GM21825 (cell line): Measurements from ENCODE around the gene MAN2B2.

Source experiments
- ATAC-seq: cut with Tn5 transposase; IDR thresholded peaks from one replicate; pipeline ENCODE4 v1.9.1; 2021; ENCODE audit warnings: mild to moderate bottlenecking, moderate library complexity; ENCODE audit not compliant: unreplicated experiment

MAN2B2 gene

DNA sequence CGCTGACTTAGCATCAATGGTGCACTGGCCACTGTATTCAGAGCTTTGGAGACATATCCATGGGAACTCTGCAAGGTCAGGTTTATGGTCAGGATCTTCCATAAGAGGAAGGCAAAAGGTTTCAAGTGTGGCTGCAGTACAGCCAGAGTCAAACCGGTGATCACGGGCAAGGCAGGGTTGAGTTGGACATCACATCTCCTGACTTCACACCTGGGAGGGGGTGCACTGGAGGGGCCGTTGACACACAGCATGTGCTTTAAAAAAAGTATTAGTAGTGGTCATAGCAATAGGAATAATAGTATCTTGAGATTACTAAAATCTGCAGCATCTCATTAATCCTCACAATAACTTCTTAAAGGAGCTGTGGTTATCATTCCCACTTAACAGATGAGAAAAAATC lies 28.9 kb upstream of the MAN2B2 start:
- ATAC-seq: no peak

DNA sequence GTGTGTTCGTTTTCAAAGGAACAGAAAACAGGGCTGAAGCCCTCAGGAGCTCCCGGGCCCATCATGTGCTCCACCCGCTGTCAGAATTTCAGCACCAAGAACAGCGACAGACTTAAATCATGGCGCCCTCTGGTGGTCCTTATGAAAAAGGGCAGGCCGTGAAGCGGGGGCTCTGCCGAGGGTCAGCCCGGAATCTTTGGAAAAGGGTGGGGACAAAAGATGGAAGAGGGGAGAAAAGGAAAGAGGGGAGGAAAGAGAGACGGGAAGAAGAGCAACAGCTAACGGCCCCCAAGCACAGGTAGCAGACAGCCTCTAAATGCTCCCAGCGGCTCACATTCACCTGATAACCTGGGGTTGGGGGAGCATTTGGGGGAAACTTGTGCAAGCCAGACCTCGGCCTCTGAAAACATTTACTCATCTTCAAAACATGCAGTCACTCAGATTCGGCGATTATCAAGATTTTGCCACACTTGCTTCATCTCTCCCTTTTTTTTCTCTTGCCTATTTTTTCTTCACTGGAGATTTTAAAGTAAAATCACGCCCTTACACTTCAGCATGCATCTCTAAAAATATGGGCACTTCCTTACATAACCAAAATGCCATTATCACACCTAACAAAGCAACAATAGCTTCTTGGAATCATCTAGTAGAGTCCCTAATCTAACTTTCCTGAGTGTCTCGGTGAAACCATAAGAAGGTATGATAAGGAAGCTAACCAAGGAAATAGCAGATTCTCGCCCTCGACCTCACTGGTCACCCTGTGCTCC lies 28.1 kb upstream of the MAN2B2 start:
- no peak for ATAC-seq

DNA sequence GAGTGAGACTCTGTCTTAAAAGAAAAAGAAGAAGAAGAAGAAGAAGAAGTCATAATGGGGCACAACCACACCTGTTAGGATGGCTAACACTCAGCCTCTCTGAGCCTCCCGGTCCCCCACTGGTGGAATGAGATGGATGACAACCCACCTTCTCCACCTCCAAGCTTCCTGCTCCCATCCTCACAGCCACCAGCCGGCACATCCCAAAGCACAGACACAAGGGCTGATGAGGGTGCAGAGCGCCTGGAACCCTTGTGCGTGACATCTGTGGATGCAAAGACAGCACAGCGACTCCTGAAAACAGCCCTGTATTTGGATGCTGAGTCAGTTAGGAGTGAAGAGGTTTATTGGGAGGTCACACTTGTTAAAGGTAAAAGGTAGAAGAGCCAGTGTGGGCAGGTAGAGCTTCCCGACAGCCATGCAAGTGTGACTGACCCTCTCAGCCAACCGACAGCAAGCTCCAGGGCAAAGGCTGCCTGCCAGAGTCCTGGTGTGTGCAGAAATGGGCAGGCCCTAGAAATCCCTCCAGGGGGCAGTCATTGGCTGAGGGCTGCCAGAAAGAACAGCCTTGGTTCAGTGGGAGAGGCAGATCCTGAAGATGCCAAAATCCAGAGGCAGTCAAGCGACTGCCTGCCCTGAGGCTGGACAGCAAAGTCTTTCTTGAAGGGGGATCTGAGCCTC lies 26.6 kb upstream of the MAN2B2 start:
- ATAC-seq: no peak

DNA sequence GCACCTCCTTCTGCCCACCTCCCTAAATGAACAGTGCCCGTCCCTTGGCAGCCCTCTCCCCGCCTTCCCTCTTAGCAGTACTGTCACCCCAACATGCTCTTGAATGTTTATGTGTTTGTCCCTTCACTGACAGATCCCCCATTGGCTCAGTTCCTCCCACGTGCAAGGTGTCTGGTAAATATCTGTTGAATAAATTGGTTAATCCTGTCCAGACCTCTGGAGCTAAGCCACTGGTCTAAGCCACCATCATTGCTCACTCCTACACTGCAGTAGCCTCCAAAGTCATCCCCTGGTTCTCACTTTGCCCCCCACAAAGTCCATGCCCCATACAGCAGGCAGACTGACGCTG lies 26.1 kb upstream of the MAN2B2 start:
- no peak for ATAC-seq

DNA sequence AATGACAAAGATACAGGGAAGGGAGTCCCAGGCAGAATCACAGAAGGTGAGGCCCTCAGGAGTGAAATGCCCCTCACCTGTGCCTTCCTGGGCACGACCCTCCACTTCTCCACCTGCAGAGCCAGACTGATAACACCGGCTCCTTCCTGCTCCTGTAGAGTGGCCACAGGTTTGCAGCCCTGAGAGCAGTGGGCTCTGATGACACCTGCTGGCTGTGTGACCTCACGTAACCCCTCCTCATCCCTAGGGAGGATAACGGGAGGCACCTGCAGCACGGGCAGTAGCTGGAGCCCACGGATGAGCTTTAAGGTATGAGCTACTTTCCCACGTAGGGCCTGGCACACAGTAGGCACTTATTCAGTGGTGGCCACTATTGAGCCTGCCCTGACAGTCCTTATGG lies 25.5 kb upstream of the MAN2B2 start:
- no peak for ATAC-seq

DNA sequence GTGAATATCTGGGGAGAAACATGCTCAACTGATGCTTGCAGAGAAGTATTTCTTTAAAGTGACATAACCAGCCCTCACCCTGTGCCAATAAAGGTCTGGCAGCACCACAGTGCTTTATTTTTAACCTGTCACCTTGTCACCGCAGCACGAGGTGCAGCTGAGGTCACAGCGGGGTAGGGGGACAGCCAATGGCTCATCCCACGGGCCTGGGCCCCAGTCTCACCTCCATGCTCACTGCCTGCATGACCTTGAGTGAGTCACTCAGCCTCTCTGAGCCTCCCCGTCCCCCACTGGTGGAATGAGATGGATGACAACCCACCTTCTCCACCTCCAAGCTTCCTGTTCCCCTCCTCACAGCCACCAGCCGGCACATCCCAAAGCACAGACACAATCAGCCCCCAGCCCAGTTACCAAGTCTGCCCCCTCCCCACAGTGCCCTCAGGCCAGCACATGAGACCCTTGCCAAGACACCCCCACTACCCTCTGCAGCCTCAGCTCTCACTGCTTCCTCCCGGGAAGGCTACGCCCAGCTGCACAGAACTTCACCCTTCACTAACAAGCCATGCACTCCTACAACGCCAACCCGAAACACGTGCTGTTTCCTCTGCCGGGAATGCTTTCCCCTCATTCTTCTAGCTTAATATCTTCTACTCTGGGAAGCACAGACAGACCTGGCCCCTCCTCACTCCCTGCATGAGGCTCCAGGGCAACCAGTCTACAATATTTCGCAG lies 24.9 kb upstream of the MAN2B2 start:
- no peak for ATAC-seq

DNA sequence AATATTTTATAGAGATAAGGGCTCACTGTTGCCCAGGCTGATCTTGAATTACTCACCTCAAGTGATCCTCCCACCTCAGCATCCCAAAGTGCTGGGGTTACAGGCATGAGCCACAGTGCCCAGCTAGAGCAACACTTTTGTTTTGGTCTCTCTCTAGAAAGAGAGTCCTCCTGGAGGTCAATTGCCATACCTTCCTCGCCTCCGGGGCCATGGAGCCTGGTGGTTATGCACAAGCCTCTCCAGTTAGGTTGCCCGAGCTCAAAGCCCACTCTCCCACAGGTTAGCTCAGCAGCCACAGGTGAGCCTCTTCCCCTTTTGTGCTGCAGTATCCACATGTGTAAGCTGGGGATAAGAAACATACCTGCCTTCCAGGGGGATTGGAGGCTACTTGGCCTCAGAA lies 24.2 kb upstream of the MAN2B2 start:
- no peak for ATAC-seq

DNA sequence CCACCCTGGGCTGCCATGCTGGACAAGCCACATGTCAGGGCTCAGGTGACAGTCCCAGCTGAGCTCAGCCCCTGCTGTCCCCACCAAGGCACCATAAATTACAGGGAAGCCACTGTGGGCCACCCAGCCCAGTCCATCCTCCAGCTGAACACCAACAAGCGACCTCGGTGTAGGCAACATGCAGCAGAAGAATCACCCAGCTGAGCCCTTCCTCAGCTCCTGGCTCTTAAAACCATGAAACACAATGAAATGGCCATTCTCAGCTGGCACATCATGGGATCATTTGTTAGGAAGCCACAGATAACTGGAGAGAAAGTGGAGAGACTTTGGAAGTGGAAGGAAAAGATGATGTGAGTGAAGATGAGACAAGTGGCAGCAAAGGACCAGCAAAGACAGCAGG lies 23.3 kb upstream of the MAN2B2 start:
- ATAC-seq: no peak

DNA sequence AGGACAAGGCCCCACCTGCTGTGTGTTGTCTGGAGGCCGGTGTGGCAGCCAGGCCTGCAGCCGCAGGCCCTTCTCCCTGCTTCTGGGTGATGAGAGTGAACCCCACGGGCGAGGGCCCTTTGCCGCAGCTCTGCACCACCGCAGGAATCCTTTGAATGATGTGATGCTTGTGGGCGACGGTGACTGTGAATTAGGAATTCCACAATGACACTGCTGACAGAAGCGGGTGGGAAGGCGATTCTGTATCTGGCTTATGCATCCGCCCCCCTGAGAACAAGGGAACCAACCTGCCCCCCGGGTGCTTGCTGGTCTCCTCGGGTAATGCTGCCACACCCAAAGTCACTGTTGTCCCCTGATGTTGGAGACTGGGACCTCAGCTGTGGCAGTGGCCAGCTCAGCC lies 19.5 kb upstream of the MAN2B2 start:
- no peak for ATAC-seq

DNA sequence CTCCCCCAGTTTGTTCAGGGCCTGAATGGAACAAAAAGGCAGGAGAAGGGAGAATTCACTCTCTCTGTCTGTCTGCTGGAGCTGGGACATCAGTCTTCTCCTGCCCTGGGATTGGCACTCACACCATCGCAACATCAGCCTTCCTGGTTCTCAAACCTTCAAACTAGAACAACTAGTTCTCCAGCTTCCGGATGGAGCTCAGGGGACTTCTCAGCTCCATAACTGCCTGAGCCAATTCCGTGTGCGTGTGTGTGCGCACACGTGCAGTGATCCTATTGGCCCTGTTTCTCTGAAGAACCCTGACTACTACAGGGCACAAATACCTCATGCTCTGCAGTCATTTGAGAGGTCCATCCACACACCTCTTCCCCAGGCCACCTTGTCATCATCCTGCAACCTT lies 18.7 kb upstream of the MAN2B2 start:
- ATAC-seq: no peak

DNA sequence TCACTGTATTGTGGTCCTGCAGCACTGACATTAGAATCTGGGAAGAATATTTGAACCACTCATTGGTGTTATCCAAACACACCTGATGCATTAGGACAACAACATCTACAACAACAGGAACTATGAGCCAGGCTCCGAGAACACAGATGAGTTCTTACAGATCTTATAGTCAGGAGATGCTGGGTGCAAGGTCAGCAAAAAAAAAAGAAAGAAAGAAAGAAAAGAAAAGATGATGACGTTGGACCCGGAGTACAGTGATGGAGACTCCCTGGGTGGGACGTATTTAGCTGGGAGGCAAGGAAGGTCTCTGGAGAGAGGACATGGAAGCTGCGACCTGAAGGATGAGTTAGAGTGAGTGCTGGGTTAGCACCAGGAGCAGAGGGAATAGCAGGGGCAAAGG lies 17.8 kb upstream of the MAN2B2 start:
- ATAC-seq: no peak

DNA sequence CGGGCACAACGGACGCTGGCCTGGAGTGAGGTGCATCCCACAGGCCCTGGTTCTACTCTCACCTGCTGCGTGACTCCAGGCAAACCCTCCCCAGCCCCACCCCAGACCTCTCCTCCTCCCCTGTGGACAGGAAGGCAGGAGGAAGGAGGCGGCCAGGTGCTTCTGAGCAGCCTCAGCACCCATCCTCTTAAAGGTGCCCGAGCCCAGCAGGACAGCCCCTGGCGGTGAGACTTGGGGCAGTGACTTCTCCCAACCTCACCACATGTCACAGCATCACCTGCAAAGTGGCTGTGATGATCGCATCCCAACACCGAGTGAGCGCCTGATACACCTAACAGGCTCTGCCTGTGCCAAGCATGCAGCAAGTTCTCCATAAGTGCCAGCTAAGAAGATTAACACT lies 17.1 kb upstream of the MAN2B2 start:
- no peak for ATAC-seq

DNA sequence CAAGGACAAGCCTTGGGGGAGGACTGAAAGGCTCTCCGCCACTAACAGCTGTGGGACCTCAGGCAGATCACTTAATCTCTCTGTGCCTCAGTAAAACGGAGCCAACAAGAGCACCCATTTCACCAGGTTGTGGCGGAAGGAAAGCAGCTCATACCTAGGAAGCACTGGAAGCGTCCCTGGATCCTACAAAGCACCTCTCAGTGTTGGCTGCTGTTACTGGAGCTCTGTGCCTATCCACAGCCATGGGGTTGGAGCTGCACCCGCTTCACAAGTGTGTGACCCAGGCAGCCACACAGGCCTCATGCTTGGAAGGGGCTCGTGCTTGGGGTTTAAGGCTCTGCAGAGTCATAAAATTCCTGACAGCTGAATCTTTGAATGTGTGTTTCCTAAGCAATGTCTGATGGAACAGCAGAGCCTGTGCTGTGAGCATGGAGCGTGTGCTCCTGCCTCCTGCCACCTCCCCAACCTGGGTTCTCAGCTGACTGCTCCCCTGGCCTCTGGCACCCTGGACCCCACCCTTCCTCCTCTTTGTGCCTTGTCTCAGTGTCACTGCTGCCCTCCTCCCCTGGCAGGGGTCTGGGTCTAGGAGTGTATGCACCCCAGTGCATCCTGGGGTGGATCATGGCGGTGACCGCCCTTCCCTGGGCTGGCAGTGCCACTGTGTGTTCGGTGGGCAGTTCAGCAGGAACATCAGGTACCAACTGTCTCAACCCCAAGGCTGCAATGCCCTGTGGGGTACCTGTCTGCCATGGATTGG lies 14.4 kb upstream of the MAN2B2 start:
- no peak for ATAC-seq

DNA sequence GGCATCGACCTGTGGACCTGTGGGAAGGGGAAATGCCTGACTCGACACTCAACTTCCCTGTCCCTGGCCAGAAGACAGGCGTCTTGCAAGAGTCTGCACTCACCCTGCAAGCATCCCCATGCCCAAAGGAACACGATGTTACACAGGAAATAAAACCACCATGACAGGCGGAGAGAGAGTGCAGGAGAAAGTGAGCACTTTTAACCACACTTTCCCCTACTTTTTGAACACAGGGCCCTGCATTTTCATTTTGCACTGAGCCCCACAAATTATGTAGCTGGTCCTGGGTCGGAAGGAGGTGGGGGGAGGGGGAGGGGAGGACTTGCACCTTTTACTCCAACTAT lies 13.8 kb upstream of the MAN2B2 start:
- ATAC-seq: no peak

DNA sequence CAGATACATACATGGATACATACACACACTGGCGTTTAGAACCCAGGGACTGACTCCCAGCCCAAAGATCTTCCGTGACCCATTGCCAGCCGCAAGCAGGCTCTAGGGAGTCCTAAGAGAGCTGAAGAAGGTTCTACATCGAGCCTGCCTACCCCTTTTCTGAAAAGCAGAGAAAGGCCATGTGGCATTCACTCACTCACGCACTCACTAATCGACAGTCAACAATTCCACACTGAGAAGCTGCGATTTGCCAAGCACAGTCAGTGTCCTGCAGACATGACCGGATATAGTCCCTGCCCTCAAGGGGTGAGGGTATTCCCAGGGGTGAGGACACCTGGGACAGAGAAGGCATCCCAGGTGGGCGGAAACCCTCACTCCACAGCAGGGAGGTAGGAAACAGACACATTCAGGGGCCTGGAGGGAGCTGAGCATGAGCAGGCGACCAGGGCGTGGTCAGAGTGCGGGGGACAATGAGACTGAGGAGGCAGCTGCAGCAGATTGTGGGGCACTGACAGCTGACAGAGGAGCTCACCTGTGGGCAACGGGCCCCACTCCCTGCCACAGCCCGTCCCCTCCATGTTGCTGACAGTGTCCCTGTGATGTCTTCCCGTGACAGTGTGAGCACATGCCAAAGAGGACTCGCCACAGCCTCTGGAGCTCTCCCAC lies 13.2 kb upstream of the MAN2B2 start:
- no peak for ATAC-seq

DNA sequence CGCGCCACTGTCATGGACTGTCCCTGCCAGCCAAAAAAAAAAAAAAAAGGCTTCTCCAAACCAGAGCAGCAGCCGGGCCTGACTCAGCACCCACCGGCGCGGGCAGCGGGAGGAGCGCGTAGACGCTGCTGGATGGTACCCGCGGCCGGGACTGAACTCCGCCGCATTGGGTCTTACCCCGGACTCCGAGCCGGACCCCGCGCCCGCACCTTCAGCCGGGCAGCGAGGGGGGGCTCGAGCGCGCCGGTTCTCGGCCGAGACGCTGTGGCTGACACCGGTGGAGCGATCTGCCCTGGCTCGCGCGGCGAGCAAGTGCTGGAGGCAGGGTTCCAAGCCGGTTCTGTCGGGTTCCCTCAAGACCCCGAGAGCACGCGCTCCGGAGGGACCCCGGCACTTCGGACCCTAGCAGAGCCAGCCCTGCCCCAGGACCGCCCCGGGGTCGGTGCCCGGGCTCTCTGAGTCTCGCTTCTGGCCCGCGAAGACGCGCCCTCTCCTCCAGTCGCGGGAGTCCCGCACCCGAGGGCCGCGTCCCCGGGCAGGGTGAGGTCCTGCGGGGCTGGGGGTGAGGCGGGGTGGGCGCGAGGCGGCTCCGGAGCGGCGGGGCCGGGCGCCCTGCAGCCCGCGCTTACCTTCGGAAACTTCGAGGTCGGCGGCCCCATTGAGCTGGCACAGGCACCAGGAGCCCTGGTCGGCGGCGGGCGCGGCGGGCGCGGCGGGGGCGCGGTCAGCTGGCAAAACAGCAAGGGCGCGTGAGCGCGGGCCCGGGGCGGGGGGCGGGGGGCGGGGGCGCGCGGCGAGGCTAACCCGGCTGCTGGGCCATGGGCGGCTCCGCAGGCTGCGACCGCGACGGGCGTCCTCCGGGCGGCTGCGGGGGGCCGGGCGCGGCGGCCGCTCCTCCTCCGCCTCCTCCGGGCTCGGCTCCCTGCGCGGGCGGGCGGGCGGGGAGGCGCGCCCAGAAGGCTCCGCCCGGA lies 11.8 kb upstream of the MAN2B2 start:
- no peak for ATAC-seq

DNA sequence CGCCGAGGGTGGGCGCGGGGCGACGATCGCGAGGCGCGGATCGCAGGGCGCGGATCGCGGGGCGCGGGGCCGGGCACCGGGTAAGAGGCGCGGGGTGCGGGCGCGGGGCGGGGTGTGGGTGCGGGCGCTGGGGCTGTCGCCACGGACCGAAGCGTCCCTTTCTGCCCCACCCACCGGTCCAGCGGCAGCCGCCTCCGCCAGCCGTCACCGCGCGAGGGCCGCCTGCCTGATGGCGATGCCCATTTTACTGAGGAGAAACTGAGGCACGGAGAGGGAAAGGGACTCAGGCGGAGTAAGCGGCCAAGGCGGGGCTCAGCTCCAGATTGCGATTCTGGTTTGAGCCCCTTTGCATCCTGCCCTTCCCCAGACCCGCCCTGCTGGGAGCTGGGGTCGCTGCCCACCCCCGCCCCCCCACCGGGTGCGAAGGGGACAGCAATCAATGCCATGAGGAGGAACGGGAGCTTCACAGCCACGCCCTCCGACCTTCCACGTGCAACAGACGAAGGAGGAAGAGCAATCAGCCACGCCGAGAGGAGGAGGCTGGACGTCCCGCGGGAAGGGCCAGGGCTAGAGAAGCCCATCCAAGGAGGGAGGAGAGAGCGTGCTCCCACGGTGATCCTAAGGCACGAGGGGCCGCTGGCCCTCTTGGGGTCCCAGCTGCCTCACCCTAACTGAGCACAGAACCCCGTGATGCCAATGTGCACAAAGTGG lies 10.9 kb upstream of the MAN2B2 start:
- no peak for ATAC-seq

DNA sequence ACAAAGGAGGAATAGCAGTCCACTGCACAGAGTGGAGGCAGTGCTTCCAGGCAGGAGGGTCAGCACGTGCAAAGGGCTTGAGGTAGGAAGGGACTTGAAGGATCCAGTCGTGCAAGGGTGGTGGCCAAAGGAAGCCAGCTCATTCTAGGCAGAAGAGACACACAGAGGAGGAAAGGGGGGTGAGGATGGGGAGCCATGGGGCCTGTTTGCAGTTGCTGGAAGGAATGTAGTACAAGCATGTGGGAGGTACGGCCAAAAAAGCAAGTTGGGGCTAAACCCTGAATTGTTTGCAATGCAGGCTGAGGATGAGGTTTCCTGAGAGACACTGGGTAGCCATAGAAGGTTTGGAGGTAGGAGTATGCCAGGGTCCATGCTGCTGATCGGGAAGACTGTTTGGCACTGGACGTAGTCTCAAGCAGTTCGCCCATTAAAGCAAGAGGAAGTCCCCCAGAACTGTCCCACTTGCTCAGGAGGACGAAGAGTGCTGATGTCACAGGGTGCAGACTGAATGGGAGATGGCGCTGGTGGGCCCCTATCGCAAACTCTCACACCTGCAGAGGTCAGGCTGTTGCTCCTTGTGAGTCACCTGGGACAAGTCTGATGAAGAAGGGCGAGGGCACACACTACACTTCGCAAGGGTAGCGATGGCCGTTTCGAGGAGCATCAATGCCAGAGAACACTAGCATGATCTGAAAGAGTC lies 9.1 kb upstream of the MAN2B2 start:
- no peak for ATAC-seq
